HepG2 (cell line): Measurements from ENCODE around the gene HSD11B1. TPM values are rescaled to one million over a fixed set of nuclear protein-coding genes. Genes with fewer than 3 reads are reported as not detected.

Experiments used
- ATF3 ChIP-seq: sonication (generic); formaldehyde crosslinking; IDR thresholded peaks from 2 replicates; pipeline ENCODE4 v1.4.0; 2020; ENCODE audit warnings: missing genetic modification reagents
- CBX5 ChIP-seq: sonication (generic); formaldehyde crosslinking; IDR thresholded peaks from 2 replicates; pipeline ENCODE4 v1.4.0; 2020; ENCODE audit warnings: missing genetic modification reagents, borderline replicate concordance
- DMAP1 ChIP-seq: IDR thresholded peaks from 2 replicates; pipeline ENCODE4 v1.6.1; 2016
- E2F2 ChIP-seq: sonication (generic); formaldehyde crosslinking; IDR thresholded peaks from 2 replicates; pipeline ENCODE4 v1.4.0; 2020; ENCODE audit warnings: missing genetic modification reagents, borderline replicate concordance
- GATAD1 ChIP-seq: IDR thresholded peaks from 2 replicates; pipeline ENCODE4 v1.6.1; 2016; ENCODE audit warnings: missing genetic modification reagents, missing compliant biosample characterization
- KMT2A ChIP-seq: sonication (generic); formaldehyde crosslinking; IDR thresholded peaks from 2 replicates; pipeline ENCODE4 v1.4.0; 2020; ENCODE audit warnings: missing genetic modification reagents
- LCORL ChIP-seq, 2 experiments: fragments of 450-650 bp in 1 of 2; sonication (generic) in 1 of 2; formaldehyde crosslinking in 1 of 2; IDR thresholded peaks; 2 replicates each; pipeline versions ENCODE4 v1.5.0 to v1.6.1; 2017 to 2020; ENCODE audit warnings: antibody characterized with exemption in 1 of 2, missing genetic modification reagents in 1 of 2
- PHF20 ChIP-seq: sonication (generic); formaldehyde crosslinking; IDR thresholded peaks from 2 replicates; pipeline ENCODE4 v1.5.0; 2020; ENCODE audit warnings: mild to moderate bottlenecking, missing genetic modification reagents
- SP1 ChIP-seq, 2 experiments: fragments of 450-650 bp in 1 of 2; sonication (generic) in 1 of 2; formaldehyde crosslinking in 1 of 2; IDR thresholded peaks; 2 replicates each; pipeline versions ENCODE4 v1.4.0 to v1.6.1; 2016 to 2020; ENCODE audit warnings: missing genetic modification reagents in 1 of 2
- TBX3 ChIP-seq: fragments of 450-650 bp; IDR thresholded peaks from 2 replicates; pipeline ENCODE4 v1.6.1; 2017; ENCODE audit warnings: antibody characterized with exemption, mild to moderate bottlenecking, inconsistent platforms, borderline replicate concordance
- THAP8 ChIP-seq: sonication (generic); formaldehyde crosslinking; IDR thresholded peaks from 2 replicates; pipeline ENCODE4 v1.5.1; 2020; ENCODE audit warnings: missing genetic modification reagents, mild to moderate bottlenecking, borderline replicate concordance
- TSC22D2 ChIP-seq: sonication (generic); formaldehyde crosslinking; IDR thresholded peaks from 2 replicates; pipeline ENCODE4 v1.5.1; 2020; ENCODE audit warnings: missing genetic modification reagents, mild to moderate bottlenecking, borderline replicate concordance
- ZBTB25 ChIP-seq: IDR thresholded peaks from 2 replicates; pipeline ENCODE4 v1.6.1; 2018; ENCODE audit warnings: missing genetic modification reagents
- ZNF30 ChIP-seq: sonication (generic); formaldehyde crosslinking; IDR thresholded peaks from 2 replicates; pipeline ENCODE4 v1.5.0; 2020; ENCODE audit warnings: mild to moderate bottlenecking, missing genetic modification reagents
- polyA plus RNA-seq, 8 experiments: library from polyadenylated mRNA; depleted of rRNA in 3 of 8; stranded (reverse) in 7 of 8; unstranded in 1 of 8; fragments of >200 nt; fragmentation: Illumina TruSeq in 4 of 8; extraction: Trizol in 4 of 8; gene quantifications; 2 replicates each; pipeline versions ENCODE4 v1.2.1 to v1.2.3, GENCODE V29; 2011 to 2016; ENCODE audit warnings: low read depth in 4 of 8, missing spikeins in 1 of 8, mixed read lengths in 1 of 8; ENCODE audit not compliant: insufficient read depth in 1 of 8
- total RNA-seq, 5 experiments: library from RNA; depleted of rRNA; stranded (reverse); fragments of >200 nt; fragmentation: Illumina TruSeq; extraction: Trizol; gene quantifications; 2 replicates each; pipeline ENCODE4 v1.2.3, GENCODE V29; 2016; ENCODE audit warnings: low read depth in 1 of 5
- TF ChIP-seq, protein P1 (sequence below): IDR thresholded peaks from 2 replicates; pipeline ENCODE4 v1.6.1; 2016; ENCODE audit warnings: low read depth, missing genetic modification reagents, missing compliant biosample characterization

Gene HSD11B1
- total and polyA plus RNA-seq, 2 of the 13 experiments (the other 11 are each of a cell fraction or from before 2014, with no cell fraction given) = not detected

GRCh38 chr1:209747580-209748262 lies 43.1 kb downstream of the HSD11B1 start (continued):
- no peak for TF ChIP-seq E2F2
- no peak for TF ChIP-seq ZNF30 (CRISPR knock-in tag)
- TF ChIP-seq ATF3 = peak; percentile 89
- no peak for TF ChIP-seq PHF20 (CRISPR knock-in tag)
- TF ChIP-seq, protein P1, sequence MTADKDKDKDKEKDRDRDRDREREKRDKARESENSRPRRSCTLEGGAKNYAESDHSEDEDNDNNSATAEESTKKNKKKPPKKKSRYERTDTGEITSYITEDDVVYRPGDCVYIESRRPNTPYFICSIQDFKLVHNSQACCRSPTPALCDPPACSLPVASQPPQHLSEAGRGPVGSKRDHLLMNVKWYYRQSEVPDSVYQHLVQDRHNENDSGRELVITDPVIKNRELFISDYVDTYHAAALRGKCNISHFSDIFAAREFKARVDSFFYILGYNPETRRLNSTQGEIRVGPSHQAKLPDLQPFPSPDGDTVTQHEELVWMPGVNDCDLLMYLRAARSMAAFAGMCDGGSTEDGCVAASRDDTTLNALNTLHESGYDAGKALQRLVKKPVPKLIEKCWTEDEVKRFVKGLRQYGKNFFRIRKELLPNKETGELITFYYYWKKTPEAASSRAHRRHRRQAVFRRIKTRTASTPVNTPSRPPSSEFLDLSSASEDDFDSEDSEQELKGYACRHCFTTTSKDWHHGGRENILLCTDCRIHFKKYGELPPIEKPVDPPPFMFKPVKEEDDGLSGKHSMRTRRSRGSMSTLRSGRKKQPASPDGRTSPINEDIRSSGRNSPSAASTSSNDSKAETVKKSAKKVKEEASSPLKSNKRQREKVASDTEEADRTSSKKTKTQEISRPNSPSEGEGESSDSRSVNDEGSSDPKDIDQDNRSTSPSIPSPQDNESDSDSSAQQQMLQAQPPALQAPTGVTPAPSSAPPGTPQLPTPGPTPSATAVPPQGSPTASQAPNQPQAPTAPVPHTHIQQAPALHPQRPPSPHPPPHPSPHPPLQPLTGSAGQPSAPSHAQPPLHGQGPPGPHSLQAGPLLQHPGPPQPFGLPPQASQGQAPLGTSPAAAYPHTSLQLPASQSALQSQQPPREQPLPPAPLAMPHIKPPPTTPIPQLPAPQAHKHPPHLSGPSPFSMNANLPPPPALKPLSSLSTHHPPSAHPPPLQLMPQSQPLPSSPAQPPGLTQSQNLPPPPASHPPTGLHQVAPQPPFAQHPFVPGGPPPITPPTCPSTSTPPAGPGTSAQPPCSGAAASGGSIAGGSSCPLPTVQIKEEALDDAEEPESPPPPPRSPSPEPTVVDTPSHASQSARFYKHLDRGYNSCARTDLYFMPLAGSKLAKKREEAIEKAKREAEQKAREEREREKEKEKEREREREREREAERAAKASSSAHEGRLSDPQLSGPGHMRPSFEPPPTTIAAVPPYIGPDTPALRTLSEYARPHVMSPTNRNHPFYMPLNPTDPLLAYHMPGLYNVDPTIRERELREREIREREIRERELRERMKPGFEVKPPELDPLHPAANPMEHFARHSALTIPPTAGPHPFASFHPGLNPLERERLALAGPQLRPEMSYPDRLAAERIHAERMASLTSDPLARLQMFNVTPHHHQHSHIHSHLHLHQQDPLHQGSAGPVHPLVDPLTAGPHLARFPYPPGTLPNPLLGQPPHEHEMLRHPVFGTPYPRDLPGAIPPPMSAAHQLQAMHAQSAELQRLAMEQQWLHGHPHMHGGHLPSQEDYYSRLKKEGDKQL = no peak
- TF ChIP-seq TSC22D2 (CRISPR knock-in tag) = no peak; the same call in 1 of the 2 replicates
- TF ChIP-seq CBX5 = peak; percentile 75; the same call in 1 of the 2 replicates
- TF ChIP-seq GATAD1 (CRISPR knock-in tag) = peak; percentile 52; the same call in 1 of the 2 replicates
- TF ChIP-seq SP1 (IDR thresholded peaks at IDR 0.05) = no peak
- 0 out of 2 replicates have a peak, but pooled peaks have one; percentile 16 for TF ChIP-seq SP1 (CRISPR knock-in tag; IDR thresholded peaks at IDR 0.05)
- no peak for TF ChIP-seq TBX3
- 0 out of 2 replicates have a peak, but pooled peaks have one; percentile 47 for TF ChIP-seq ZBTB25 (CRISPR knock-in tag)
- no peak for TF ChIP-seq THAP8
- no peak for TF ChIP-seq KMT2A (CRISPR knock-in tag)
- no peak for TF ChIP-seq DMAP1 (CRISPR knock-in tag)
- no peak for TF ChIP-seq LCORL (IDR thresholded peaks at IDR 0.05)
- TF ChIP-seq LCORL (CRISPR knock-in tag; IDR thresholded peaks at IDR 0.05) = peak; percentile 71; the same call in 1 of the 2 replicates
